Activated CD4-positive, alpha-beta T cell treated with anti-CD3 and anti-CD28 coated beads, Interleukin-2, amount 10 ng/mL, durations not matched to agents 24 days and 14 days (primary cell): ENCODE results near the gene TCF7. TPM values are rescaled to one million over a fixed set of nuclear protein-coding genes. Genes with fewer than 3 reads are reported as not detected.

ENCODE experiments used
- DNase-seq: peaks from one replicate; pipeline ENCODE4 v3.0.0; 2022
- H3K27ac Mint-ChIP-seq: one replicate; pipeline ENCODE4 v1.8.0; 2022; ENCODE audit warnings: mild to moderate bottlenecking, mixed read lengths
- H3K27me3 Mint-ChIP-seq: one replicate; pipeline ENCODE4 v1.8.0; 2022; ENCODE audit warnings: mixed read lengths
- H3K36me3 Mint-ChIP-seq: one replicate; pipeline ENCODE4 v1.8.0; 2022; ENCODE audit warnings: low read depth, mild to moderate bottlenecking, mixed read lengths
- H3K4me1 Mint-ChIP-seq: one replicate; pipeline ENCODE4 v1.8.0; 2021; ENCODE audit warnings: mixed read lengths
- H3K4me3 Mint-ChIP-seq: one replicate; pipeline ENCODE4 v1.8.0; 2022; ENCODE audit warnings: mild to moderate bottlenecking, moderate library complexity, mixed read lengths
- H3K9me3 Mint-ChIP-seq: one replicate; pipeline ENCODE4 v1.8.0; 2021; ENCODE audit warnings: mixed read lengths
- intact Hi-C: fragments of 100-400 bp; cut with micrococcal nuclease; formaldehyde crosslinking; loops from one replicate; pipeline ENCODE4 v1.15.1; 2023
- total RNA-seq: library from RNA; stranded (reverse); gene quantifications from 2 replicates; pipeline ENCODE4 v1.2.3, GENCODE V29; 2022

The TCF7 gene
- total RNA-seq, 1 donor from 2014 or later, result 112 TPM

GRCh38 chr5:134084022-134084565, 30.4 kb upstream of the TCF7 start:
- Mint-ChIP-seq H3K27ac (peak overlapping the region; percentile 5), H3K4me3 (no peak overlapping the region), H3K36me3 (peaks cover 2% of the 10 kb centered on the region)

GRCh38 chr5:134084570-134084969, 29.9 kb upstream of the TCF7 start:
- no peak overlapping the region for H3K4me3 Mint-ChIP-seq
- H3K36me3 Mint-ChIP-seq, result peaks cover 2% of the 10 kb centered on the region
- H3K4me1 Mint-ChIP-seq, result peaks cover 62% of the 10 kb centered on the region
- intact Hi-C loops, result no loop called here
- no peak for DNase-seq
- H3K27me3 Mint-ChIP-seq, result no peaks in the 10 kb centered on the region
- no peaks in the 10 kb centered on the region for H3K9me3 Mint-ChIP-seq
- no peak overlapping the region for H3K27ac Mint-ChIP-seq

More at GRCh38 chr5:134084022-134084565, 30.4 kb upstream of the TCF7 start:
- H3K4me1 Mint-ChIP-seq, result peaks cover 62% of the 10 kb centered on the region
- H3K27me3 Mint-ChIP-seq, result no peaks in the 10 kb centered on the region
- intact Hi-C loops, result no loop called here
- no peaks in the 10 kb centered on the region for H3K9me3 Mint-ChIP-seq
- DNase-seq, result no peak

- intact Hi-C loops, result no loop called here
- H3K27ac Mint-ChIP-seq, result no peak overlapping the region
- H3K4me1 Mint-ChIP-seq, result peaks cover 61% of the 10 kb centered on the region
- peaks cover 2% of the 10 kb centered on the region for H3K36me3 Mint-ChIP-seq
- H3K27me3 Mint-ChIP-seq, result no peaks in the 10 kb centered on the region
- no peak overlapping the region for H3K4me3 Mint-ChIP-seq
- DNase-seq, result no peak
- no peaks in the 10 kb centered on the region for H3K9me3 Mint-ChIP-seq
Measured at GRCh38 chr5:134085411-134085810, 29.1 kb upstream of the TCF7 start.

- H3K4me1 Mint-ChIP-seq, result peaks cover 68% of the 10 kb centered on the region
- H3K27me3 Mint-ChIP-seq, result peaks cover 3% of the 10 kb centered on the region
- H3K4me3 Mint-ChIP-seq, result peak overlapping the region; percentile 65
- no peak for DNase-seq
- no peaks in the 10 kb centered on the region for H3K9me3 Mint-ChIP-seq
- H3K36me3 Mint-ChIP-seq, result peaks cover 2% of the 10 kb centered on the region
- H3K27ac Mint-ChIP-seq, result peak overlapping the region; percentile 95
- intact Hi-C loops, result no loop called here
Measured at GRCh38 chr5:134086225-134086942, 28.1 kb upstream of the TCF7 start.

GRCh38 chr5:134086943-134087305, 27.6 kb upstream of the TCF7 start:
- peaks cover 4% of the 10 kb centered on the region for H3K27me3 Mint-ChIP-seq
- H3K36me3 Mint-ChIP-seq, result peaks cover 2% of the 10 kb centered on the region
- intact Hi-C loops, result loop anchor here (1.0 kb wide), 4 partner anchors 13 to 51 kb away; no protein-coding TSS in a partner anchor
- H3K9me3 Mint-ChIP-seq, result no peaks in the 10 kb centered on the region
- peak overlapping the region; percentile 65 for H3K4me3 Mint-ChIP-seq
- peak; percentile 94 for DNase-seq
- peaks cover 68% of the 10 kb centered on the region for H3K4me1 Mint-ChIP-seq
- peak overlapping the region; percentile 95 for H3K27ac Mint-ChIP-seq

GRCh38 chr5:134088291-134088690, 26.2 kb upstream of the TCF7 start:
- Mint-ChIP-seq H3K4me3 (no peak overlapping the region), H3K27me3 (peaks cover 7% of the 10 kb centered on the region), H3K27ac (peak overlapping the region; percentile 68), H3K4me1 (peaks cover 74% of the 10 kb centered on the region), H3K9me3 (no peaks in the 10 kb centered on the region), H3K36me3 (no peaks in the 10 kb centered on the region)
- intact Hi-C loops, result no loop called here
- no peak for DNase-seq

- Mint-ChIP-seq H3K27me3 (peaks cover 9% of the 10 kb centered on the region), H3K4me1 (peaks cover 69% of the 10 kb centered on the region), H3K9me3 (no peaks in the 10 kb centered on the region), H3K27ac (no peak overlapping the region), H3K36me3 (no peaks in the 10 kb centered on the region), H3K4me3 (no peak overlapping the region)
- DNase-seq, result no peak
- intact Hi-C loops, result no loop called here
Measured at GRCh38 chr5:134088994-134089560, 25.4 kb upstream of the TCF7 start.

GRCh38 chr5:134090522-134090921, 24.0 kb upstream of the TCF7 start:
- H3K4me3 Mint-ChIP-seq, result peak overlapping the region; percentile 39
- intact Hi-C loops, result no loop called here
- H3K9me3 Mint-ChIP-seq, result no peaks in the 10 kb centered on the region
- H3K36me3 Mint-ChIP-seq, result no peaks in the 10 kb centered on the region
- DNase-seq, result peak; percentile 83
- H3K4me1 Mint-ChIP-seq, result peaks cover 68% of the 10 kb centered on the region
- peaks cover 11% of the 10 kb centered on the region for H3K27me3 Mint-ChIP-seq
- peak overlapping the region; percentile 83 for H3K27ac Mint-ChIP-seq

- no peaks in the 10 kb centered on the region for H3K36me3 Mint-ChIP-seq
- intact Hi-C loops, result no loop called here
- no peak overlapping the region for H3K27ac Mint-ChIP-seq
- H3K4me1 Mint-ChIP-seq, result peaks cover 66% of the 10 kb centered on the region
- DNase-seq, result no peak
- peaks cover 11% of the 10 kb centered on the region for H3K27me3 Mint-ChIP-seq
- no peak overlapping the region for H3K4me3 Mint-ChIP-seq
- H3K9me3 Mint-ChIP-seq, result no peaks in the 10 kb centered on the region
Measured at GRCh38 chr5:134091626-134092121, 22.8 kb upstream of the TCF7 start.

- H3K36me3 Mint-ChIP-seq, result no peaks in the 10 kb centered on the region
- peaks cover 60% of the 10 kb centered on the region for H3K4me1 Mint-ChIP-seq
- H3K27me3 Mint-ChIP-seq, result peaks cover 12% of the 10 kb centered on the region
- H3K4me3 Mint-ChIP-seq, result no peak overlapping the region
- no peaks in the 10 kb centered on the region for H3K9me3 Mint-ChIP-seq
- intact Hi-C loops, result no loop called here
- H3K27ac Mint-ChIP-seq, result peak overlapping the region; percentile 57
- no peak for DNase-seq
Measured at GRCh38 chr5:134092875-134093274, 21.6 kb upstream of the TCF7 start.

GRCh38 chr5:134093351-134093750, 21.1 kb upstream of the TCF7 start:
- intact Hi-C loops, result no loop called here

GRCh38 chr5:134095293-134095692, 19.2 kb upstream of the TCF7 start:
- H3K4me3 Mint-ChIP-seq, result no peak overlapping the region
- H3K4me1 Mint-ChIP-seq, result peaks cover 56% of the 10 kb centered on the region
- no peak overlapping the region for H3K27ac Mint-ChIP-seq

More at GRCh38 chr5:134093351-134093750, 21.1 kb upstream of the TCF7 start:
- peaks cover 56% of the 10 kb centered on the region for H3K4me1 Mint-ChIP-seq
- H3K27ac Mint-ChIP-seq, result no peak overlapping the region
- peaks cover 12% of the 10 kb centered on the region for H3K27me3 Mint-ChIP-seq
- H3K36me3 Mint-ChIP-seq, result no peaks in the 10 kb centered on the region
- H3K4me3 Mint-ChIP-seq, result no peak overlapping the region
- H3K9me3 Mint-ChIP-seq, result no peaks in the 10 kb centered on the region
- no peak for DNase-seq

GRCh38 chr5:134095887-134096589, 18.4 kb upstream of the TCF7 start:
- intact Hi-C loops, result no loop called here
- Mint-ChIP-seq H3K9me3 (no peaks in the 10 kb centered on the region), H3K36me3 (no peaks in the 10 kb centered on the region), H3K27me3 (peaks cover 14% of the 10 kb centered on the region), H3K4me1 (peaks cover 55% of the 10 kb centered on the region), H3K4me3 (no peak overlapping the region), H3K27ac (no peak overlapping the region)
- no peak for DNase-seq

More at GRCh38 chr5:134095293-134095692, 19.2 kb upstream of the TCF7 start:
- no peak for DNase-seq
- H3K27me3 Mint-ChIP-seq, result peaks cover 14% of the 10 kb centered on the region
- H3K9me3 Mint-ChIP-seq, result no peaks in the 10 kb centered on the region
- H3K36me3 Mint-ChIP-seq, result no peaks in the 10 kb centered on the region
- intact Hi-C loops, result no loop called here
